Stimulated activated CD4-positive, alpha-beta T cell treated with anti-CD3 and anti-CD28 coated beads, Interleukin-1b, Interleukin-23, amount 100 ng/mL, for 24 hours (primary cell): Measurements from ENCODE around the gene FLRT3.

ENCODE experiments used
- DNase-seq, 4 experiments: peaks; one replicate each; pipeline ENCODE4 v3.0.0-alpha.2; 2020; ENCODE audit warnings: low read depth in 4 of 4, low spot score in 1 of 4

Gene FLRT3

GRCh38 chr20:14331646-14332045 lies 5.8 kb downstream of the FLRT3 start:
- no peak for DNase-seq

- no peak for DNase-seq
These were observed 17.7 kb downstream of the FLRT3 start for GRCh38 chr20:14319704-14320103.

GRCh38 chr20:14313341-14314020 lies 23.9 kb downstream of the FLRT3 start:
- no peak for DNase-seq

GRCh38 chr20:14312001-14312400 lies 25.4 kb downstream of the FLRT3 start:
- no peak for DNase-seq

- no peak for DNase-seq
These were observed 26.3 kb downstream of the FLRT3 start for GRCh38 chr20:14310977-14311627.

GRCh38 chr20:14307956-14308355 lies 29.5 kb downstream of the FLRT3 start:
- DNase-seq: no peak

GRCh38 chr20:14304472-14304871 lies 32.9 kb downstream of the FLRT3 start:
- DNase-seq: no peak

- DNase-seq: no peak
These were observed 33.8 kb downstream of the FLRT3 start for GRCh38 chr20:14303651-14304050.

GRCh38 chr20:14303106-14303505 lies 34.3 kb downstream of the FLRT3 start:
- no peak for DNase-seq

- DNase-seq: no peak
These were observed 37.6 kb downstream of the FLRT3 start for GRCh38 chr20:14299831-14300230.

- DNase-seq: no peak
These were observed 41.6 kb downstream of the FLRT3 start for GRCh38 chr20:14295770-14296309.

DNA sequence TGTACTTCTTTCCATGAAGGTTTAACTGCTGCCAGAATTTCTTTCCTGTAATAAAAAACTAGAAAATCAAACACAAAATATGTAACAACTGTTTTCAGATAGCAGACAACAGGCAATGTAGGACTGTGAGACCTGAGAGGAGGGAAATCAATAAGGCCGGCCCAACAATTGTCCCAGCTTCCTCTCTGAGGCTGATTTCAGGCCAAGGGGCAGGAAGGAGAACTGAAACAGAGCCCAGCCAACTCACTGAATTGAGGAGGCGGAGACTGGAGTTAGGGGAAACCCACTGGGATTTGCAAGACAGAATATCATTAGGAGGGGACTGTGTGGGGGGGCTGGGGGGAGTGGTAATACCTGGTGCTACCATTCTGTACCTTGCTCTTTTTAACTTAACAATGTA lies 42.2 kb downstream of the FLRT3 start:
- DNase-seq: no peak

GRCh38 chr20:14291502-14291901 lies 45.9 kb downstream of the FLRT3 start:
- no peak for DNase-seq

DNA sequence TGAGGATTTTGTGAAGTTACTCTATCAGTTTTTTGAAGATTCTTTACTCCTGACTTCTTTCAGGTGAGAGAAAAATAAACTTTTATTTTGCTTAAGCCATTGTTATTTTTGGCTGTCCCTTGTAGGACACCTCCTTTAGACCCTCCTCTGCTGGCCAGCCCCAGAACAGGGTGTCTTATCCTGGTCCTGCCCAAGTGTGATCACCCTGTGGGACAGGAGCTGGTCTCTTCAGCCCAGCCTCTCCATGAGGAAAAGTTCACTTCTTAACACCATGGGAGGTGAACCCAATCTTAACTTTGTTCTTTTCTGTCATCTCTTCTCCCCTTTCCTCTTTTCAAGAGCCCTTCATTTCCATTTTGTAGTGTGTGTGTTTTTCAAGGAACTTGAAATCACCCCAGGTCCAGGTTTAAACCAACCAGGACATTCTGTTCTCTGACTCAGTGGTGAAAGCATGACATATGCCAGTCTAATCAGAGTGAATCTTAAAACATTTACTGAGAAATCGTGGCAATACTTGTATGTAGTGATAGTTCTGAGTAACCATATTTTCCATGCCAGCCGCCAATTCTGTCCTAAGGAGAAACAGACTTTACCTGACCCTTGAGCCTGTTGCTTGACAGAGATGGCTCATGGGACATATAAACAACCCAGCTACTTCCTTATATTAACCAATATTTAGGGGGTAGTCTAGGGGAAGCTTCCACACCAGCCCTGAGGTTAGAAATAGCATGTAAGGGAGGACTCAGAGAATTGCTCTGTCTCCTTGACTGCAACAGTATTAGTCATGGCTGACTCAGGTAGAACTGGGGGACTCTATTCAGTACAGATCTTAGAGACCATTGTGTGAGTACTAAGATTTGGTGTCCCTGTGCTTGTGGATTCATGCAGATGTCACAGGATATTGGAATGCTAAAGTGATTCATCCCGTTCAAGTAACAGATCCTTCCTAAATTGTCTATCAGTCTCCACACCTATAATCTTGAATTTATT lies 48.8 kb downstream of the FLRT3 start:
- no peak for DNase-seq

DNA sequence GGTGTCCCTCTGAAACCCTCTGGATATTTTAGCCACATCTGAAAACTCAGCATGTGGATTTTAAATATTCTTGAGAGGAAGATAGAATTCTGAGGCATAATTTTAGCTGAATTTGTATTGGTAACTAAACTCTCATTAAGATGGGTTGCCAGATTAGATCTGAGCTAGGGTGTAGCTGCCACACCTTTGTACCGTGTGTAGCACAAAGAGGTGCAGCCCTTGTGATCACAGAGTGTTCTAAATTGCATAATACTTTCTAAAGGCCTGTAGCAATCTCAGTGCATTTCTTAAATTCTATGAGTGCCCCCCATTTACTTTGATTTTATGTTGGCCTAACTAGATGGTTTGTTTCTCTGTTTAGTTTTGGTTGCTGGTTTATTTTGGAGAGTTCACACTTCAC lies 53.0 kb downstream of the FLRT3 start:
- no peak for DNase-seq

DNA sequence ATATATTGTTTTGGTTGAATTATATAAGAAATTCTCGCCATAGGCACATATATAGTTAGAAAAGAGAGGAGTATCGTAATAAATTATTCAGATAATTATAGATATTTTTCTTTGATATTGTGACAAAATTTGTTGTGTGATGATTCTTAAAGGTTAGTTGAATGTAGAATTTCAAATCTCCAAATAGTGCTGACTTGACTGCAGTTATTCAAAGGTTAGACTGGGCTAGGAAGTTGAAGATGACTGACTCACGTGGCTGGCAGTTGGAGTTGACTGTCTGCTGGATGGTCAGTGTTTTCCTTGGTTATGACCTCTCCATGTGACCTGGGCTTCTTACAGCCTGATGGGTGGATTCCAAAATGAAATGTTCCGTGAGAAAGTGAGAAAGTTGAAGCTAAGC lies 55.3 kb downstream of the FLRT3 start:
- no peak for DNase-seq
